HG03571 (cell line): Measurements from ENCODE around the gene NUDCD2.
"Not testable (repeated sequence)": the region's sequence is repeated elsewhere in the genome, so short reads cannot be mapped to it uniquely, and the experiment has no call there.

ENCODE experiments used
- ATAC-seq: cut with Tn5 transposase; IDR thresholded peaks from one replicate; pipeline ENCODE4 v1.9.1; 2021; ENCODE audit not compliant: unreplicated experiment

NUDCD2 gene

GRCh38 chr5:163434401-163434866, 25.5 kb downstream of the NUDCD2 start:
- ATAC-seq, result no peak

GRCh38 chr5:163433271-163433670, 26.6 kb downstream of the NUDCD2 start:
- ATAC-seq, result no peak

- no peak for ATAC-seq
These were observed 27.4 kb downstream of the NUDCD2 start for GRCh38 chr5:163432544-163432943.

- not testable (repeated sequence) for ATAC-seq
These were observed 33.8 kb downstream of the NUDCD2 start for GRCh38 chr5:163426128-163426527.

GRCh38 chr5:163424836-163425235, 35.1 kb downstream of the NUDCD2 start:
- no peak for ATAC-seq

- not testable (repeated sequence) for ATAC-seq
These were observed 44.2 kb downstream of the NUDCD2 start for GRCh38 chr5:163415673-163416072.

- no peak for ATAC-seq
These were observed 49.4 kb downstream of the NUDCD2 start for GRCh38 chr5:163410505-163410904.

- ATAC-seq, result no peak
These were observed 50.5 kb downstream of the NUDCD2 start for GRCh38 chr5:163409384-163409783.

GRCh38 chr5:163408311-163408923, 51.5 kb downstream of the NUDCD2 start:
- peak; percentile 80 for ATAC-seq

GRCh38 chr5:163407034-163407655, 52.8 kb downstream of the NUDCD2 start:
- peak; percentile 68 for ATAC-seq

GRCh38 chr5:163404364-163405173, 55.3 kb downstream of the NUDCD2 start:
- ATAC-seq, result no peak

- no peak for ATAC-seq
These were observed 57.9 kb downstream of the NUDCD2 start for GRCh38 chr5:163402007-163402406.

GRCh38 chr5:163401271-163401670, 58.6 kb downstream of the NUDCD2 start:
- ATAC-seq, result no peak

- no peak for ATAC-seq
These were observed 60.0 kb downstream of the NUDCD2 start for GRCh38 chr5:163399923-163400322.

- ATAC-seq, result no peak
These were observed 62.5 kb downstream of the NUDCD2 start for GRCh38 chr5:163397354-163397753.

- ATAC-seq, result not testable (repeated sequence)
These were observed 63.0 kb downstream of the NUDCD2 start for GRCh38 chr5:163396818-163397340.
